GM19463 (cell line): Measurements from ENCODE around the gene MYO19.
"Not testable (repeated sequence)": the region's sequence is repeated elsewhere in the genome, so short reads cannot be mapped to it uniquely, and the experiment has no call there.

ENCODE experiments used
- ATAC-seq: cut with Tn5 transposase; IDR thresholded peaks from one replicate; pipeline ENCODE4 v1.9.1; 2021; ENCODE audit warnings: mild to moderate bottlenecking, moderate library complexity; ENCODE audit not compliant: unreplicated experiment

MYO19 gene

DNA sequence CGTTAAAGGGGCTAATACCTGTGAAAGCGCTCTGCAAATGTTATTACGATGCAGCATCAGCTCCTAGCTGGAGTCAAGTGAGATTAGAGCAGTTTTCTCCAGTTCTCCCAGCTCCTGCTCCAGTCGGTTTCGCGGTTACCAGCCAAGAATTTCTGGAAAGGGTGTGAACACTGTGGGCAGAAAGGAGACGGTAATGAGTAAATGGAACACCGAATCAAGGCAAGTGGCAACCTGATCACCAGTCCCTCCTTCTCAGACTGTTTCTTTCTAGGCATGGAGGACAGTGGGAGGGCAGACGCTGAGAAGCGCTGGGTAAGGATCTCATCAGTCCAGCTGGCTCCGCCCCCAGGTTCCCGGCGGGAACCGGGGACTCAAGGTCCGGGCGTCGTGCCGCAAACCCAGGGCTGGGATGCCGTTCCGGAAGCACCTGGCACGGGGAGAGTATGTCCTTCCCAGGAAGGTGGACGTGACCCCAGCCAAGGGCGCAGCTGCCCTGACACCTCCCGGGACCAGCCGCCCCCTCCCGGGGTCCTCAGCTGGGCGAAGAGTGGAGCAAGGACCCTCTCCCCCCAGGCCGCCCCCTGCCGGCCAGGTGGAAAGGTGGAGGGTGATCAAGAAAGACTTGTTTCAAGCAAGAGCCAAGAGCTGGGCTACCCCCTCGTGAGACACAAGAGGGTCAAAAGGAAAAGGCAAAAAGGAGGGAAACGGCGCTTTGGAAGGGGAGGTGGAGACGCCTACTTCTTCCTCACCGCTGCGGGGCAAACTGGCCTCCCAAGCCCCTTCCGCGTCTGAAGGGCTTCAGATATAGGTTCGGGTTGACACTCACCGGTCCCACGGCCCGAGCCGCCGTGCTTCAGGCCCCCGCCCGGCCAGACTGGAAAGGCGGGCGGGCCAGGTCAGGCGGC lies 481 bp downstream of the MYO19 start:
- peak; percentile 30 for ATAC-seq

DNA sequence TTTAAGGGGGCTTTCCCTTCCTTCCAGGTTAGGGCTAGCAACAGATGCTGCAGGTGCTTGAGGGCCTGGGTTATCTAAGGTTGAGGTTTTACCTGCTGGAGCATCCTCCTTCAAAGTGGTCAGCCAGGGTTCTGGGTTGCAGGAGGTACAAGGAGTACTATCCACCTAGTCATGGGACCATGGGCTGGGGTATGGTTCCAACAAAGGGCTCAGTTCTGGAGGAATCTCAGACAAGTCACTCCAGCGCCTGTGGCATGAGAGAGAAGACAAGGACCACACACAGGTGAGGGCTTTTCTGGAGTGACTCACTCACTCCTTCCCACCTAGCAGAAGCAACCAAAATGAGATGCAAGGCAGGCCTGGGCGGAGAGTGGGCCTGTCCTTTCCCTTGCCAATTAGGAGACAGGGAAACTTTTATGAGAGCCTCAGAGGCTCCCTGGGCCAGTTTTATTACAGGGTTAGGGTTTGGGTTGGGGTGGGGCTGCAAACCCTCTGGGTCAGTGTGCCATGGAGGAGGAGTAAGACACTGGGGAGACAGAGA lies 2.2 kb downstream of the MYO19 start:
- no peak for ATAC-seq

GRCh38 chr17:36529121-36529520 lies 5.5 kb downstream of the MYO19 start:
- ATAC-seq = no peak

GRCh38 chr17:36527621-36528250 lies 6.9 kb downstream of the MYO19 start:
- ATAC-seq = no peak

GRCh38 chr17:36525888-36526287 lies 8.8 kb downstream of the MYO19 start:
- no peak for ATAC-seq

- no peak for ATAC-seq
Measured at GRCh38 chr17:36525113-36525512, 9.6 kb downstream of the MYO19 start.

GRCh38 chr17:36524428-36524876 lies 10.2 kb downstream of the MYO19 start:
- ATAC-seq = no peak

GRCh38 chr17:36523113-36523512 lies 11.6 kb downstream of the MYO19 start:
- ATAC-seq = no peak

- ATAC-seq = no peak
Measured at GRCh38 chr17:36515837-36516236, 18.8 kb downstream of the MYO19 start.

- no peak for ATAC-seq
Measured at GRCh38 chr17:36514856-36515255, 19.8 kb downstream of the MYO19 start.

DNA sequence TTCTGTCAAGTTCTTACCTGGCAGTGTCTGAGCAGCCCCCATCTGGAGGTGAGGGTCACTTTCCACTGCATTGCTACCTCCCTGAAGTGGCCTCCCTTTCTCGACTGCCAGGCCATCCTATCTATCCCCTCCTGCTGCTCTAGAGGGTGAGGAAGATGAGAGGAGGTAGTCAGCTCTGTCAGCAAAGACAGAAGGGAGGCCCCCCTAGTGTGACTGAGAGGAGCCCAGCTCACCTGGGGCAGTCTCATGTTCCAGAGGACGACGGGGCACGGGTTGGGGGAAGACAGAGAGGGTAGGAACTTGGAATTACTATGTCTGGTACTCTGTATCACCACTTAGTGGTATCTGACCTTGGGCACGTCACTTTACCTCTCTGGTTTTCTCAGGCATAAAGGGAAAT lies 22.0 kb downstream of the MYO19 start:
- ATAC-seq = no peak

DNA sequence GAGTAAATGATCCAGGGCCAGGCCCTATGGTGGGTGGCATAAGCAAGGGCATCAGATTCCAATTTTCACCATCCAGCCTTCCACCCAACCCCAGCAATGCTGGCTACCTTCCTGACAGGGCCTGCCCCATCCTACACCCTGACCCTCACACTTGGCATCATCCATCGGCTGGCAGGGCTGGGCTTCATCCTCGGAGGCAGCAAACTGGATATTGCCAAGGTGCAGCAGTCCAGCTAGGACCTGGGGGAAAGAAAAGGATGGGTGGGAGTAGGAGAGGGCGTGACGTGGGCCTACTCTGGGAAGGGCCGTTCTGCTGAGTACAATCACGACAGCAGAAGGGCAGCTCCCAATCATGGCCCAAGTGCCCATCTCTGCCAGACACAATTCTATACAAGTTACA lies 23.5 kb downstream of the MYO19 start:
- ATAC-seq = no peak

GRCh38 chr17:36510636-36511035 lies 24.0 kb downstream of the MYO19 start:
- no peak for ATAC-seq

DNA sequence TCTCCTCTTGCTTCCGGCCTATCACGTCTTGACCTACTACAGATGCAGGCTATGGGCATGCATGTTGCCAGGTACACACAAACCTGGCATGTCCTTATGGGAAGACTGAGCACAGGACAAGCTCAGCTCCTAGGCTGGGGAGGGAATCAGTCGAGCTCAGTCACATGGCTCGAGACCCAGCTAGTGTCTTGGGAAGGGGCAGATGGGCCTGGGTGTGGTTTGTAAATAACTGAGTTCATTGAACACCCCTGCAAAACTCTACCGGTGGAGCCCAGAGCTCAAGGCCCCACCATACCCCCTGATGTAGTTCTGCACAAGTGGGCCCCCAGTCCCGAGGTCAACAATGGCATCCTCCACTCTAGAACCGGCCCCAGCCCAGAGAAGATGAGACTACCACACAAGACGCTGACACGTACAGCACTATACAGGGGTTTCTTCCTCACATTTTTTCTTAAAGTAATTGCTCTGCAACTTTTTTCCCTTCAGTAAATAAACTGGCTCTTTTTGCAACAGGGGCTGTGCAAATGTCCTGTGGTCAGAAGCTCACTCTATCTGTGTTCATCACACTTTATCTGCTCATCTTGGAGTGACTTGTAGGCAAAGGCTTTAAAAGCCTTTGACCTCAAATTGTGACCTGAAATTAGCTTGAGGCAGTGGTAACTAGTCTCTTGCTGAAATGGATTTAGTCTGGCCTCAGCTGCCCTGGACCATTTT lies 25.2 kb downstream of the MYO19 start:
- ATAC-seq = no peak

DNA sequence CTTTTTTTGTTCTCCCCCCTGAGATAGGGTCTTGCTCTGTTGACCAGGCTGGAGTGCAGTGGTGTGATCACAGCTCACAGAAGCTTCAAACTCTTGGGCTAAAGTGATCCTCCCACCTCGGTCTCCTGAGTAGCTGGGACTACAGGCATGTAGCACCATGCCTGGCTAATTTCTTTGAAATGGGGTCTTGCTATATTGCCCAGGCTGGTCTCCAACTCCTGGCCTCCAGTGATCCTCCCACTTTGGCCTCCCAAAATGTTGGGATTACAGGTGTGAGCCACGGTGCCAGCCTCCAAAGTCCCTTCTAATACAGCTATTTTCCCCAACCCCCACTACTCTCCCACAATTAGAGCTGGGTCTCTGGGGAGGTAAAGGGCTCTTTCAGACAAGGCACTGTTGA lies 26.2 kb downstream of the MYO19 start:
- ATAC-seq = not testable (repeated sequence)

DNA sequence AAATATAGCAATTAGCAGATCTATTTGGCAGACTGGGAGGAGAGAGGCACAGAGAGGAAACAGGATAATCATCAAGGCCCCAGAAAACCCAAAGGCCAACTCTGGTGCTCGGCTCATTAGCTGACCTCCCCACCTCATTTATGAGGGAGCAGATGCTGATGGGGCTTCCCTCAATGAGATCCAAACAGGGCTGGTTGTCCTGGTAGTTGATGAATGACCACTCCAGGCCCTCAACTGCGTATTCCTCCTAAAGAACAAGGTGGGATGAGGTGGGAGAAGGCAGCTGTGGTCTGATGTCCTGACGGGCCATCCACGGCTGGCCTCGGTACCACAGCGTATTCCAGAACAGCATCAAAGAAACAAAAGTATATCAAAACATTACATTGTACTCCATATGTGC lies 27.4 kb downstream of the MYO19 start:
- no peak for ATAC-seq

DNA sequence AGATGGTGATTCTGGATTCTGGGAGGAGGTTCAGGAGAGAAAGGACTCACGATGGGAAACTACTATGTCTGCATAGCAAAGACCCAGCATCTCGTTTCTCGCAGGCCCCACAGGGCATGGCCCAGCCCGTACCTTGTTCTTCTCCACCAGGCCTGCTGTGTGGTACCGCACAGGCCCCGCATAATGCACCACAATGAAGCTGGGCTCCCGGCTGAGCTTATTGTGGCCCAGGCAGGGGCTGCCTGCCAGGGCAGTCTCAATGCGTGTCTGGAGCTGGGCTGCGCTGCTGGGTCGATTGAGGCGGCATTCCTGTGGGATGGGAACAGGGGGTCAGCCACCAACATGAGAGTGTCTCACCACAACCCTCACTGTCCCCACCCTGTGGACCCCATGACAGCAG lies 27.8 kb downstream of the MYO19 start:
- no peak for ATAC-seq

- no peak for ATAC-seq
Measured at GRCh38 chr17:36506249-36506826, 28.3 kb downstream of the MYO19 start.

GRCh38 chr17:36505171-36505570 lies 29.5 kb downstream of the MYO19 start:
- ATAC-seq = no peak

DNA sequence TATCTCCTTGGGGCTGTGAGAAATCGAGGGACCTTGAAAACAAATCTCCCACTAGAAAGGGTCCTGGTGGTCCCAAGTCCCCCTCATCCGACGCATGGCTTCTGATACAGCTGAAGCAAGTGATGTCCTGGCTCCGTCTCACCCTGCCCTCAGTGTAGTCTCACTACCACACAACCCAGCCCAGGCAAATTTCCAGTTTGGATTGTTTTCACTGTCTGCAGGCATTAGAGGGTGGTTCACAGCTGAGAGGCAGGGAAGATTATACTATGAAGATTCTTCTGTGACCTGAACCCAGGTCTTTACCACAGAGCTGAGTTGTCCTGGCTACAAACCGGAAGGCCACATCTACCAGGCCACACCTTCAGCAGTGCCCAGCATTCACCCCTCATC lies 30.5 kb downstream of the MYO19 start:
- ATAC-seq = no peak
